Renal pelvis (tissue), 12 donors: Measurements from ENCODE around the gene FAM219A. TPM values are rescaled to one million over a fixed set of nuclear protein-coding genes. Genes with fewer than 3 reads are reported as not detected.
A peak's percentile ranks its signal among the peaks of the same experiment; 100 is the strongest.

Experiments
- DNase-seq: peaks from one replicate; pipeline ENCODE4 v3.0.0-alpha.2; 2013
- long read RNA-seq, 16 experiments: transcript quantifications; one replicate each; lab custom pipeline, GENCODE V29; 2026
- polyA plus RNA-seq, 3 donors: library from polyadenylated mRNA; unstranded; fragments of 120-200 nt; gene quantifications; one replicate each; pipeline ENCODE4 v1.2.1, GENCODE V29; 2013; ENCODE audit not compliant: insufficient read length in 3 of 3

The FAM219A gene, protein sequence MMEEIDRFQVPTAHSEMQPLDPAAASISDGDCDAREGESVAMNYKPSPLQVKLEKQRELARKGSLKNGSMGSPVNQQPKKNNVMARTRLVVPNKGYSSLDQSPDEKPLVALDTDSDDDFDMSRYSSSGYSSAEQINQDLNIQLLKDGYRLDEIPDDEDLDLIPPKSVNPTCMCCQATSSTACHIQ
- polyA plus RNA-seq = 10 to 100 TPM; 13.3 to 15.6 (median 14.1) TPM
- long read RNA-seq, donor 1, partial matches to known transcripts = 0 of 1 reads
- long read RNA-seq, donor 1, other reads (novel, unspliced or antisense) = 0 of 1 reads
- long read RNA-seq, donor 2, partial matches to known transcripts = 0 of 6 reads
- long read RNA-seq, donor 2, other reads (novel, unspliced or antisense) = 0 of 6 reads
- long read RNA-seq, donor 3, partial matches to known transcripts = 0 of 5 reads
- long read RNA-seq, donor 3, other reads (novel, unspliced or antisense) = 0 of 5 reads
- long read RNA-seq, donor 4, partial matches to known transcripts = 0 of 4 reads
- long read RNA-seq, donor 4, other reads (novel, unspliced or antisense) = 0 of 4 reads
- long read RNA-seq, donor 5, partial matches to known transcripts = 0 of 2 reads
- long read RNA-seq, donor 5, other reads (novel, unspliced or antisense) = 0 of 2 reads
- long read RNA-seq, donor 6, partial matches to known transcripts = 0 of 4 reads
- long read RNA-seq, donor 6, other reads (novel, unspliced or antisense) = 0 of 4 reads
- long read RNA-seq, donor 7, partial matches to known transcripts = 8 of 12 reads
- long read RNA-seq, donor 7, other reads (novel, unspliced or antisense) = 0 of 12 reads
- long read RNA-seq, donor 8, partial matches to known transcripts = 0 of 2 reads
- long read RNA-seq, donor 8, other reads (novel, unspliced or antisense) = 0 of 2 reads
- long read RNA-seq, donor 9, partial matches to known transcripts = 7 of 11 reads
- long read RNA-seq, donor 9, other reads (novel, unspliced or antisense) = 0 of 11 reads
- long read RNA-seq, donor 10, partial matches to known transcripts = 0 of 2 reads
- long read RNA-seq, donor 10, other reads (novel, unspliced or antisense) = 0 of 2 reads
- long read RNA-seq, donor 11, partial matches to known transcripts = 0 of 4 reads
- long read RNA-seq, donor 11, other reads (novel, unspliced or antisense) = 0 of 4 reads
- long read RNA-seq, donor 12, transcript FAM219A-201 (6 exons, 3,588 nt) = major isoform, 5 of 5 reads
- long read RNA-seq, donor 12, partial matches to known transcripts = 0 of 5 reads
- long read RNA-seq, donor 12, other reads (novel, unspliced or antisense) = 0 of 5 reads
- long read RNA-seq, donor 13 = 0 reads
- long read RNA-seq, donor 14 = 0 reads
- long read RNA-seq, donor 15, partial matches to known transcripts = 0 of 4 reads
- long read RNA-seq, donor 15, other reads (novel, unspliced or antisense) = 0 of 4 reads
- long read RNA-seq, donor 16, partial matches to known transcripts = 0 of 6 reads
- long read RNA-seq, donor 16, other reads (novel, unspliced or antisense) = 0 of 6 reads

DNA sequence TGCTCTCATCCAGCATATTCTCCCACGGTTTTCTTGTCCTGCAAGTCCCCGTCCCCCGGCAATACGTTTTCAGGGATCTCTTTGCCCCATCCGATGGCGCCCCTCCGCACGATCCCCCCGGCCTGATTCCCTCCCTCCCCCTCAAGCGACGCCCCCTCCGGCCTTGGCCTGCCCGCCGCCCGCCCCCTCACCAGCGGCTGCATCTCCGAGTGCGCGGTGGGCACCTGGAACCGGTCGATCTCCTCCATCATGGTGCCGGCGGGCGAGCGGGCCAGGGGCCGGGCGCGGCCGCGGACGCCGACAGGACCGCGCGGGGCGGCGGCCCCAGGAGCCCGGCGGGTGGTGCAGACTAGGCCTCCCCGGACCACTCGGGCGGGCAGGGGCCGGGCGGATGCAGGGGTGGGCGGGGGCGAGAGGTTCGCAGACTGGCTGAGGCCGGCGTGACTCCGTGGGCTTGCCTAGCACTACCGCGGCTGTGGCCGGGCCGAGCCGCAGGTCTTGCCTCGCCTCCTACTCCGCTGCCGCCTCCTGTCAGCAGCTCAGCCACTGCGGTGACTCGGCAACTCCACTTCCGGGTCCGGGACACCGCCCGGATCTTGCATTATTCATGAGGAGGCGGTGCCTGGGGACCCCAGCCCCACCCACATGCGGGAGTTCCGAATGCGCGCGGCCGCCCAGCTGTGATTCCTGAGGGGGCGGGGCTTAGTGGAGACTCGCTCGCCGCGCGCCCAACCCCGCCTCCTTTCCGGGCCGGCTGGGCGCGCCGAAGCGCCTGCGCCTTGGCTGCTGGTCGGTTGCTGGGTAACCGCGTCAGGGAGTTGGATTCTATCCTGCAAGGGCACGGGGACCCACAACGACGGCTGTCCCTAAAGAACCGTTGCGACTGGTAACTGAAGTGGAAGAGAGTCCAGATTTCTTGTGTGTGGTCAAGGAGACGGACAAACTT, at the start of gene FAM219A, which contains the start of gene DNAI1:
Gene FAM219A (minus strand): TSS at position 558 of the 946 bp plus-strand sequence. CDS start 307 bp downstream, at position 251.
Gene DNAI1 (plus strand): TSS at position 793 of the 946 bp plus-strand sequence. CDS start 201 bp downstream, outside the sequence.
- peak; percentile 98 for DNase-seq

DNA sequence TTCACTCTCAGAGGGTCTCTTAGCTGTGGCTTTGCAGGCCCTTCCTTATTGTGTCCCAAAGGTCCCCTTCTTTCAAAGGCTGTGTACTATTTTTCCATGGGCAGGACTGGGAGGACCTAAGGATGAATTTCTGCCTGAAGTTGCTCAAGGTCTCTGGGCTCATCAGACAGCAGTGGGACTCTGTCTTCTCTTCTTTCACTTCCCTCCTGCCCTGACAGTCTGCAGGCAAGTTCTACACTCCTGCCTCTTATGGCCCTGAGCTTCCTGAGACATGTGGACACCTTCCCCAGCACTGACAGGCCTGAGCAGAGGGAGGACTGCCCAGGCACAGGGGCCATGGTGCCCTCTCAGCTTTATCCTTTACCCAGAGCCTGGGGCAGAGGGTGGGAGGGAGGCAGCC, 49.6 kb upstream of the FAM219A start:
- no peak for DNase-seq

DNA sequence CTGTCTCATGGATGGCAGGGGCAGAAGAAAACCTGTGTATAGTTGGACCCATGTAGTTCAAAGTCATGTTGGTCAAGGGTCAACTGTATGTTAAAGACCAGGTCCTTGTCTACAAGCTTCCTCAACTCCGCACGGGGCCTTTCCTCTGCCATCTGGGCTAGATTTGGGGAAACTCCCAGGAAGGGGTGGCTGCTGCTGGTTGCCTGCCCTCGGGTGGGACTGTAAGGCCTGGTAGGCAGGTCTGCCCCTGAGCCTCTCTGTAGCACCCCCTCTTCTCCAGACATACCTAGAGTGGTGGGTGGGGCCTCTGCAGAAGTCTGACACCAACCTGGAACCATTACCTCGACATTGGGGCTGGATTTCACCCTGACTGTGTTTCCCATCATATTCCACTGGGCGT, 49.2 kb upstream of the FAM219A start:
- no peak for DNase-seq

DNA sequence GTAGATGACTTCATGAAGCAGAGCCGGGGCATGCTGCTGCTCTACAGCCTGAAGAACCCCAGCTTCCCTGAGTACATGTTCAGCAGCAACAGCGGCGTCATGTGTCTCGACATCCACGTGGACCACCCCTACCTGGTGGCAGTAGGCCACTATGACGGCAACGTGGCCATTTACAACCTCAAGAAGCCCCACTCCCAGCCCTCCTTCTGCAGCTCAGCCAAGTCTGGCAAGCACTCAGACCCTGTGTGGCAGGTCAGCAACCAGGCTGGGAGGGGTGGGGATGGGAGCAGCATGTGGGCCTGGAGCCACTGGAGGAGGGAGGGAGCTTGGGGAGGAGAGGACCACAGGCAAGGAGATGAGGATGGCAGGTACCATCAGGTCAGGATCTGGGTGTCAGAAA, 48.3 kb upstream of the FAM219A start:
- no peak for DNase-seq

DNA sequence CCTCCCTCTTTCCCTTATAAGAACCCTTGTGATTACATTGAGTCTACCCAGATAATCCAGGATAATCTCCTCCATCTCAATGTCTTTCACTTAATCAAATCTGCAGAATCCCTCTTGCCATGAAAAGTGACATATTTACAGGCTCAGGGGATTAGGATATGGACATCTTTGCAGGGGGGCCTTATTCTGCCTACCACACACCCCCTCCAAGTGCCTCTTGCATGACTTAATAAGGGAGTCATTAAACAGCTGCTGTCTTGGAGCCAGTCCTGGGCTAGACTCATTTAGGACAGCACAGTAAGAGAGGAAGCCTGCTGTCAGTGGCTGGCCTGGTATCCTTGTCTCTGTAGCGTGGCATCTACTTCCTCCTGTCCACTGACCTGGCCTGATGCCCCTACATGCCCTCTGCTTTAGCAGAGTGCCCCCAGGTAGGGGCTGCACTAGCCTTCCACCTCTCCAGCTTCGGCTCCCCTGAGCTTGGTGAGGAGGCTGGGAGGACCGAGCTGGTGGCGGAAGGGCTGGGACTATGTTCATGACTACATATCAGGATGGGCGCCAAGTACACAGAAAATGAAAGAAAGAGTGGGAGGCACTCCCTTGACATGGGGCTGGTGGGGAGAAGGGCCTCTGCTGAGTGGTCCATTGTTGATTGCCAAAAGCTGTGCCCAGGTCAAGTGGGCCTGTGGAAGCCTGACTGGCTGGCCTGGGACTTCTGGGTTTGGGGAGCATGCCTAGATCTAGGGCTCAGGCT, 47.2 kb upstream of the FAM219A start:
- DNase-seq = no peak

DNA sequence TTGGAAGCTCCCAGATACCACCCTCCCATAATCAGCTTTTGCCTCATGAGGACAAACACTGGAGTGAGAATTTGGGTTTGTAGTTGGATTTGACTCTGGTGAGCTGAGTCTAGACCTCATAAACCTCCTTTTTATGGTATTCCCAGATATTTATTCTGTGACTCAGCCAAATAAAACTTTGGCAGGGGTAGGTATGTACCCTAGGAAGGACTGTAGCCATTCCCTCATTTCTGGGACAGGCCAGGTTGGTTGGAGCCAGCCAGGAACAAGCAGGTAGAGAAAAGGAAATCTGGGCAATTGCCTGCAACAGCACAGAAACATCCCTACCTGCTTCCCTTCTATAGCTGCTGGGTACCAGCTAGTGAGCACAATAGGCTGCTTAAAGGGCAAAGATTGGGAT, 45.0 kb upstream of the FAM219A start:
- DNase-seq = no peak

DNA sequence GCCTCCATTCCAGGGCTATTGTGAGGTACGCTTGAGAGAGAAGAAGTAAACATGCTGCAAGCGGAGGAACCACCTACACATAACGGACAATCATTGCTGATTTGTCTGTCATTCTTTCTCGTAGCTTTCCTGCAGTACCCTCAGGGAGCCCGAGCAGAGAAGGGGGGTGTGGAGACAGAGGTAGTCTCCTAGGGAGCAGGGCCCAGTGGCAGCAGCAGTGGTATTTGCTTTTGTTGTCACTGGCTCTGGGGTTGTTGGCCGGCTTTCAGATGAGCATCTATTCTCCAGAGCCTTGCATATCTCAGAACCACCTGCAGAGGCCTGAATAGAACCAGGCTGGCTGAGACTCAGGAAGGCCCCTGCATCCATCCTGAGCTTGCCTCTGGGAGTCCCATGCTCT, 44.5 kb upstream of the FAM219A start:
- DNase-seq = no peak

DNA sequence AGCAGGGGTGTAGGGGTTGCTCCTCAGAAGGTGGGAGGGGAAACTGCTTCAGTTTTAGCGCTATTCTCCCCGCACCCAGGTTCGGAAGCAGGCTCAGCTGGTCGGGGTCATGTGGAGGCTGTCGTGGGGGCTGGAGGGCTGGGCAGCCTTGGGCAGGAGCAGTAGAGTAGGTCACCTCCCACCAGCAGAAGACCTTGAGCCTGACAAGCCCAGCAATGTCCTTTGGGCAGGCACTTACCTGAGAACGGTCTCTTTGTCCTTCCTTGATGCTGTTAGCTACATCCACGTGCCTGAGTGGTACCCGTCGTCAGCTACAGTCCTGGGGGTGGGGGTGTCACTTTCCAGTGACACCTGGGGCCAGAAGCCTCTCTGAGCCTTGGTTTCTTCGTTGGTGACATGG, 44.1 kb upstream of the FAM219A start:
- no peak for DNase-seq

DNA sequence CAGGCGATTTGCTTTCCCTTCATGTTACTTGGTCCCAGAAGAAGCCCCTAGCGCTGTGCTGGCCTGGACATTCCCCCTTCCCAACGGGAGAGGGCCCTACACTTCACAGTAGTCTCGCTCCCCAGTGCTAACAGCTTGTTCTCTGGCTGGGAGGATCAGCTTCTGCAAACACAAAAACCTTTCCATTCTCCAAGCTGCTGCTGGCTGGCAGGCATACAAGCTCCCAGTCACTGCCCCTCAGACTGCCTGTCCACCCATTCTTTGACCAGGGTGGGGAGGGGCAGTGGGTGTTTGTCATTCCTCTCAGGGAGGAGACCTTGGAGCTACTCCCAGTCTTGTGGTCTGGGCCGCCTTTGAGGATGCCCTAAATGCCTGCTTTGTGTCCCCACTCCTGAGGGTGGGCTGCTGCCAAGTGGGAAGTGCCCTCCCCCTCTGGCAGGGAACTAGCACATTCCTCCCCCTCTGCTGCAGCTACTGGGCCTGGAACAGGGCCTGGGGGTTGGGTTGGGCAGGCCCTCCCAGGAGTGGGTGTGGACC, 43.6 kb upstream of the FAM219A start:
- no peak for DNase-seq

DNA sequence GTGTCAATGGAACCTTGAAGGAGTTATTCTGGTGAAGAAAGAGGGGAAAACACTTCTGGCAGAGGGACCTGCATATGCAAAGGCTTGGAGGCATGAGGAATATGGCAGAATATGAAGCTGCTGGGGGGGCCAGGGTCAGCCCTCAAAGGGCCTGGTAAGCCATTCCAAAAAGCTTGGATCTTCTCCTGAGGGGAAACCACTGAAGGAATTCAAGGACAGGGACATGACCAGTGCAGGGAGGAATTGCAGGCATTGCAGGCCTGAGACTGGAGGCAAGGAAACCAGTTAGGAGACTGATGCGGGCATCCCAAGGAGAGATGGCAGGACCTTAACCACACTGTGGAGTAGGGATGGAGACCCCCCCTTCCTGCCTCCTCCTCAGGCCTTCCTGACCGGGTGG, 43.0 kb upstream of the FAM219A start:
- DNase-seq = no peak

DNA sequence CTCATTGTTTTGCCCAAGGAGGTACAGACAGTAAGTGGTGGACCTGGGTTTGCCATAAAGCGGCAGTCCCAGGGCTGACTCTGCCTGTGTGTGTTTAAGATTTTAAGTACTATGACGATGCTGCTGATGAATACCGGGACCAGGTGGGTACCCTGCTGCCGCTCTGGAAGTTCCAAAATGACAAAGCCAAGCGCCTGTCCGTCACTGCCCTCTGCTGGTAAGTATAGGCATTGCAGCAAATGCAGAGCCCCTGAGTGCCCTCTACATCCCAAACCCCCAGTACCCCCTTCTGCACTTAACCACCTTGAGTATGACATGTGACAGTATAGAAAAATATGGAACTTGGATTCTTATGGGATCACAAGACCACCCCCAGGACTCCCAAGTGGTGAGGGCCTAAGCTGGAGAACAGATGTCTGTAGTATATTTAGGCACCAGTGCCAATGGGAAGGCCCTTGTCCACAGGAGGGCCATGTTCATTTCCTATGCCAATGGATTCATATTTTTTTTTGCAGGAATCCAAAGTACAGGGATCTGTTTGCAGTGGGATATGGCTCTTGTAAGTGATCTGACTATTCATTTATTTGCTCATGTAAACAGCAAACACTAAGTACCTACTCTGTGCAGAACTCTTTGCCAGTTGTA, 42.4 kb upstream of the FAM219A start:
- DNase-seq = no peak

DNA sequence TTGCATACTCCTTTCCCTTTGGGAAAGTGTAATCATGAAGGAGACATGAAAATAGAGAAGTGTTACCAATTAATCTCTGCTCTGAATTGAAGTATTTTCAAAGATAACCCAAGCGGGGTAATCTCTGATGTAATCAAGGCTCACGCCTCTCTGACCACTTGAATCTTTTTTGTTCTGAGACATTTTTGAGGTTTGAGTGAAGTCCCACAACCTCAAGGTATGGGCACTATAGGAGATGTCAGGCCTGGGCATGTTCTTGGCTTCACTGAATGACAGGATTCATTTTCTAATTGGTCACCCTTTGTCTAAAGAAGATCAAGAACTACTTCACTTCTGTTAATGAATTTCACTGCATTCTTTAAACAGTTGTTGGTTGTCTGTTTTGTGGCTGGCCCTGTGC, 40.7 kb upstream of the FAM219A start:
- DNase-seq = no peak

DNA sequence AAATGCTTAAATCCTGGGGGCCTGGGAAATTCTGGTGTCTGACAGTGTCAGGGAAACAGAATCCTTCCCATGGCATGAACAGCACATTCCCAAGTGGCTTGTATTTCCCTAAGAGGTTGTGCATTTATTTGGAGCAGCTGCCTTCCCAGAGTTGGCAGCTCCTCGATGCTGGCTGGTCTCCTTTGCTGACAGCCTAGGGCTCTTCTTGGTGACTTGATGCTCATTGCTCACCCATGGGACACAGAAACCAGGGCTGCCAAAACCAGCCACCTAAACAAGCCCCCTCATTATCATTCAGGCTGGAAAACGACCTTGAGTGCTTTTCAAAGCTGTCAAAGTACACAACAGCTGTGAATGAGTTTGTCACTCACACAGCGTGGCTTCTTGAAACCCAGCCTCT, 40.2 kb upstream of the FAM219A start:
- no peak for DNase-seq

DNA sequence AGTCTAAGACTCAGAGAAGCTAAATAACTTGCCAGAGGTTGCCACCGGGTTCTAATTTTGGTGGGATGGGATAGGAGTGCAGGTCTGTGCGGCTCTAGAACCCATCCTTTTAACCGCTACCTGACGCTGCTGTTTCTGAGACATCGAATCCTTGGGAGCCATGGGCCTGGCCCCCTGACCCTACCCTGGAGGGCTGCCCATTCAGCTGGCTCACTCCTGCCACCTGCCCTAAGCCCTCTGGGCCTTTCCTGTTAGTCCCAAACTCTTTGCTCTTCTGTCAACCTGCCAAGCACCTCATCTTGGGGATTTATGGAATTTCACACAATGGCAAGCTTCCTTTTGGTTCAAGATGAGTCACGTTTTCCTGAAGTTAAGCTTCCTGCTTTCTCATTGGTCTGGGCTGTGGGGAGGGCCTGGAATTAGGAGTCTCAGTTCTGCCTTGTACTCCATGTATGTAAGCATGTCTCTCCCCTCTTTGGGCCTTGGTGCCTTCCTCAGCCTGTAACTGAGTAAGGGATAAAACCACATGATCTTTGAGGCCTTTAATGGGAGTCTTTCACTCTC, 37.9 kb upstream of the FAM219A start:
- DNase-seq = no peak

DNA sequence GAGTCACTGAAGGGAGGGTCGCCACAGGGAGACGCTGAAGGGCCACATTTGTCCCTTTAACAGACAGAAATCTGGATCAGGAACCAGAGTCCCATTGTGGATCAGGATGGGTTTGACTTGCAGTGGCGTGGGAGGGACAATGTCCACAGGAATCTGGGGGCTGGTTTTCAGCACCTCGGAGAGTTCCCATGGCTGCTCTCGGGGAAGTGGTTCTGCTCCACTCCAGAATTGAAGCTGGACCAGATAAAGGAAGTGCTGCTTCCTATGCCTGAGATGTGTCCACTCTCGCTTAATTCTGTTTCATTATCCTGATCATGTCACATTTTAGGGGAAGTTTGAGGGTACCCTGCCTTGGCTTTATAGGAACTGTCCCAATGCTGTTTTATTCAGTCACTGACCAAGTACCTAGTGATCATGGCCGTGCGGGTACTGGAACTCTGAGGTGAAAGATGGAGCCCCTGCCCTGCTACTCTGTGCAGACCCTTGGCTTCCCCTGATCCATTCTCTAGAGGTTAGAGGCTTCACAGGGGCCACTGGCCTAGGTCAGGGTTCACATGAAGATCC, 35.7 kb upstream of the FAM219A start:
- DNase-seq = peak; percentile 60

DNA sequence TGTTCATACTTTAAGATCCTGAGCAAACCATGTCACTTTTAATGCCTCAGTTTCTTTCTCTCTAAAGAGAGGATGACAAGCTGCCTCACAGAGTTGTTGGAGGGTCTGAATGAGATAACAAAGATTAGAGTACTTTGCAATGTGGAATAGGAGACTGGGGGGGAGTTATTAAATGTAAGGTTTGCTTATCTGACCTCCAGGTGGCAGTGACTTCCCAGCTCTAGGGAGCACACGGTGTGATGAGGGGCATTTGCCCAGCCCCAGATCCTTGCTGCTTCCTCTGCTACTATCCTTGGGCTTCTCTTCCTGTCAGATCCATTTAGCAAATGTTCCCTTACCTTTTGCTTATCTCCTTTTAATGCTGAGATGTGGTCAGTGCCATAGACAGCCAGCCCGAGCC, 33.7 kb upstream of the FAM219A start:
- DNase-seq = no peak

DNA sequence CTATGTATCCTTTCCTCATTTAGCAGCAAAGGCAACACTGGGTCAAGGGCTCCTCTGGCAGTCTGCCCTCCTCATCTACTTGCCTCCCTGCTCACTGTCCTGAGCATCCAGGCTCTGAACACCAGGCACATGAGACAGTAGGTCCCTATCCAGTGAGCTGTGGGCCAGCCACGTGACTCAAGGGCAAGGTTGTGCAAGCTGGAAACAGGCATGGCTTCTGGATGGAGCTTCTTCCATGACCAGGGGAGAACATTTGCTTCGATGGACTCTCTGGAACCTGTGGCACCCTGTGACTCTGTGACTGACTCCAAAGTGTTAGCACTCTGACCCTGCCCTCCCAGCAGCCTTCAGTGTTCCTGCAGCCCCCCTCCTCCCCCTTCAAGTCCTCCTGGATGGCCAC, 33.2 kb upstream of the FAM219A start:
- no peak for DNase-seq

DNA sequence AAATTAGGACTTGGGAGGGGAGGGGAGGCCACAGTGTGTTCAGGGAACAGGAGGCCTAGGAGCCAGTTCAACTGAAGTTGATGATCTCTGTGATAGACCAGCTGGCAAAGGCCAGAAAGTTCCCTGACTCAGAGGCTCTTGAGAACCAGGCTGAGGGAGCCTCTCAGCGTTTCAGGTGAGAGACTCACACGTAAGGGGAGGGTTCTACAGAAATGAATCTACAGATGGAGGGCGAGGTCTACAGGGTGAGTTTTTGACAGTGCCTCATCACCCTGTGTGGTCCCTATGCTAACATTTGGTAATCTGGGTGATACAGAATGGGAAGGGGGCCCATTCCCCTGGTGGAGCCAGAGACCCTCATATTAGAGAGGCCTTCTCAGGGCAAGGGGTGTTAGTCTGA, 32.4 kb upstream of the FAM219A start:
- no peak for DNase-seq
